H1 (cell line): ENCODE data around the gene GRAP. TPM values are rescaled to one million over a fixed set of nuclear protein-coding genes. Genes with fewer than 3 reads are reported as not detected.

Experiments used
- CTCF ChIA-PET: fragments of 300-600 bp; sonication (Branson Sonifier 250); formaldehyde crosslinking; loops from one replicate; lab custom pipeline; 2021; ENCODE audit not compliant: partially characterized antibody; lab: Charles Lee
- POLR2A ChIA-PET: fragments of 300-600 bp; sonication (Branson Sonifier 250); formaldehyde crosslinking; loops from one replicate; lab custom pipeline; 2021; ENCODE audit warnings: inconsistent platforms; ENCODE audit not compliant: partially characterized antibody; lab: Charles Lee
- DNase-seq, 2 experiments: peaks; one replicate each; pipeline versions ENCODE4 v3.0.0 to v3.0.0-alpha.2; 2010 to 2022; ENCODE audit warnings: low spot score in 2 of 2, low read depth in 1 of 2, mixed read lengths in 1 of 2
- FAIRE-seq: peaks from 2 replicates; lab custom pipeline; 2011; peaks lifted over from hg19 to GRCh38; lab: Jason Lieb, UNC
- H2AFZ ChIP-seq: 2 replicates; pipeline ENCODE4 v1.8.1; 2012; ENCODE audit warnings: low read length, inconsistent platforms
- H2AK5ac ChIP-seq: 2 replicates; pipeline ENCODE4 v1.6.1; 2013; ENCODE audit warnings: low read depth, low read length
- H2BK120ac ChIP-seq: replicated peaks from 2 replicates; pipeline ENCODE3; 2013; ENCODE audit warnings: low read depth, low read length, inconsistent platforms
- H2BK12ac ChIP-seq: 2 replicates; pipeline ENCODE4 v1.6.1; 2013; ENCODE audit warnings: low read depth, low read length
- H2BK15ac ChIP-seq: 2 replicates; pipeline ENCODE4 v1.6.1; 2013; ENCODE audit warnings: low read length
- H2BK20ac ChIP-seq: 2 replicates; pipeline ENCODE4 v1.6.1; 2013; ENCODE audit warnings: low read length
- H2BK5ac ChIP-seq: 2 replicates; pipeline ENCODE4 v1.6.1; 2013; ENCODE audit warnings: low read depth, low read length
- H3K14ac ChIP-seq: 2 replicates; pipeline ENCODE4 v1.6.1; 2013; ENCODE audit warnings: inconsistent platforms; ENCODE audit not compliant: insufficient read length
- H3K18ac ChIP-seq: 2 replicates; pipeline ENCODE4 v1.6.1; 2013; ENCODE audit warnings: low read length; ENCODE audit errors: extremely low read depth
- H3K23ac ChIP-seq: 2 replicates; pipeline ENCODE4 v1.6.1; 2013; ENCODE audit warnings: inconsistent platforms; ENCODE audit not compliant: insufficient read length
- H3K23me2 ChIP-seq: 2 replicates; pipeline ENCODE4 v1.6.1; 2013; ENCODE audit warnings: low read depth, low read length
- H3K27ac ChIP-seq: 2 replicates; pipeline ENCODE4 v1.6.1; 2011; ENCODE audit warnings: low read depth, low read length, inconsistent platforms
- H3K27me3 ChIP-seq, 4 experiments: replicated peaks in 1 of 4; 1 replicate in 1 of 4; 2 replicates in 3 of 4; pipeline versions ENCODE4 v1.6.1 to v1.8.1; 2011 to 2013; ENCODE audit warnings: low read length in 3 of 4, mild to moderate bottlenecking in 3 of 4, inconsistent platforms in 2 of 4, mixed read lengths in 2 of 4, moderate library complexity in 1 of 4; ENCODE audit not compliant: control insufficient read depth in 3 of 4, insufficient read depth in 3 of 4; ENCODE audit errors: extremely low read depth in 1 of 4
- H3K36me3 ChIP-seq, 4 experiments: 2 replicates each; pipeline versions ENCODE4 v1.6.1 to v1.8.1; 2011 to 2013; ENCODE audit warnings: mild to moderate bottlenecking in 4 of 4, low read length in 3 of 4, moderate library complexity in 2 of 4, control low read depth in 1 of 4, inconsistent platforms in 1 of 4; ENCODE audit not compliant: insufficient read depth in 4 of 4, control insufficient read depth in 2 of 4
- H3K4ac ChIP-seq: replicated peaks from 2 replicates; pipeline ENCODE3; 2013; ENCODE audit warnings: low read length, low read depth, mixed read lengths, inconsistent platforms; ENCODE audit not compliant: insufficient read length
- H3K4me1 ChIP-seq, 4 experiments: replicated peaks in 1 of 4; 1 replicate in 1 of 4; 2 replicates in 3 of 4; pipeline versions ENCODE4 v1.6.1 to v1.8.1; 2011 to 2013; ENCODE audit warnings: low read length in 3 of 4, inconsistent platforms in 2 of 4, mixed read lengths in 1 of 4; ENCODE audit not compliant: insufficient read depth in 4 of 4, control insufficient read depth in 3 of 4
- H3K4me2 ChIP-seq, 2 experiments: 2 replicates each; pipeline versions ENCODE4 v1.6.1 to v1.8.1; 2011 to 2013; ENCODE audit warnings: low read depth in 2 of 2, low read length in 2 of 2, control low read depth in 1 of 2, inconsistent platforms in 1 of 2, mild to moderate bottlenecking in 1 of 2; ENCODE audit not compliant: insufficient read depth in 1 of 2
- H3K4me3 ChIP-seq, 4 experiments: fragments of 200-600, 300-600 bp in 1 of 4; sonication (generic), shearing (Covaris generic), sonication (Bioruptor Twin) in 1 of 4; 2 replicates each; pipeline versions ENCODE4 v1.5.1 to v1.8.1; 2011 to 2016; ENCODE audit warnings: low read length in 4 of 4, low read depth in 3 of 4, control low read depth in 2 of 4, inconsistent platforms in 2 of 4, mild to moderate bottlenecking in 2 of 4, mixed read lengths in 1 of 4, moderate library complexity in 1 of 4; ENCODE audit not compliant: insufficient read depth in 2 of 4; ENCODE audit errors: extremely low read depth in 1 of 4
- H3K56ac ChIP-seq: replicated peaks from 2 replicates; pipeline ENCODE3; 2013; ENCODE audit warnings: low read depth, mild to moderate bottlenecking, mixed read lengths, low read length, inconsistent platforms; ENCODE audit not compliant: insufficient read length
- H3K79me1 ChIP-seq: 2 replicates; pipeline ENCODE4 v1.6.1; 2013; ENCODE audit warnings: low read depth, low read length, control low read depth
- H3K79me2 ChIP-seq, 2 experiments: 2 replicates each; pipeline versions ENCODE4 v1.6.1 to v1.8.1; 2012 to 2013; ENCODE audit warnings: low read length in 2 of 2, mild to moderate bottlenecking in 2 of 2, inconsistent platforms in 1 of 2; ENCODE audit not compliant: insufficient read depth in 2 of 2, control insufficient read depth in 1 of 2
- H3K9ac ChIP-seq, 4 experiments: replicated peaks in 1 of 4; 1 replicate in 1 of 4; 2 replicates in 3 of 4; pipeline versions ENCODE4 v1.6.1 to v1.8.1; 2011 to 2013; ENCODE audit warnings: low read depth in 3 of 4, low read length in 3 of 4, control low read depth in 2 of 4, mild to moderate bottlenecking in 2 of 4, moderate library complexity in 2 of 4, inconsistent platforms in 1 of 4; ENCODE audit errors: extremely low read depth in 1 of 4
- H3K9me3 ChIP-seq, 2 experiments: 2 replicates each; pipeline versions ENCODE4 v1.6.1 to v1.8.1; 2012 to 2013; ENCODE audit warnings: mild to moderate bottlenecking in 2 of 2, moderate library complexity in 2 of 2, control low read depth in 1 of 2, inconsistent platforms in 1 of 2, low read depth in 1 of 2, low read length in 1 of 2, mixed read lengths in 1 of 2; ENCODE audit not compliant: insufficient read depth in 2 of 2
- H4K20me1 ChIP-seq, 2 experiments: replicated peaks in 1 of 2; 2 replicates each; pipeline versions ENCODE3 to v1.8.1; 2011 to 2013; ENCODE audit warnings: inconsistent platforms in 2 of 2, low read length in 2 of 2, mild to moderate bottlenecking in 1 of 2; ENCODE audit not compliant: insufficient read depth in 2 of 2, control insufficient read depth in 1 of 2
- H4K5ac ChIP-seq: 2 replicates; pipeline ENCODE4 v1.6.1; 2013; ENCODE audit warnings: low read length, low read depth, mixed read lengths, inconsistent platforms; ENCODE audit not compliant: insufficient read length
- H4K8ac ChIP-seq: 2 replicates; pipeline ENCODE4 v1.8.0; 2013; ENCODE audit warnings: mild to moderate bottlenecking, moderate library complexity, low read length, inconsistent platforms; ENCODE audit not compliant: insufficient read depth; ENCODE audit errors: extremely low read depth
- H4K91ac ChIP-seq: replicated peaks from 2 replicates; pipeline ENCODE3; 2013; ENCODE audit warnings: low read length, mixed read lengths, inconsistent platforms; ENCODE audit not compliant: insufficient read length
- CREB1 ChIP-seq: IDR thresholded peaks from 2 replicates; pipeline ENCODE4 v1.6.1; 2012; ENCODE audit warnings: inconsistent platforms
- HDAC6 ChIP-seq: IDR thresholded peaks from one replicate; pipeline ENCODE4 v1.7.1; 2012; ENCODE audit warnings: low read depth, mild to moderate bottlenecking, inconsistent platforms, low read length, moderate library complexity
- RBBP5 ChIP-seq: IDR thresholded peaks from 2 replicates; pipeline ENCODE4 v1.7.1; 2012; ENCODE audit warnings: low read depth, mild to moderate bottlenecking, inconsistent platforms, low read length, moderate library complexity, borderline replicate concordance
- WGBS, 2 experiments: shearing (Covaris generic) in 1 of 2; methylation state at CpG; one replicate each; pipeline versions ENCODE4 v1.1.6 to v1.1.7; 2013 to 2015; ENCODE audit warnings: low lambda C conversion rate in 2 of 2, mixed read lengths in 2 of 2, inconsistent platforms in 1 of 2, low coverage in 1 of 2, missing lambda C conversion rate in 1 of 2; ENCODE audit not compliant: insufficient replicate concordance in 2 of 2, insufficient coverage in 1 of 2, insufficient read length in 1 of 2; ENCODE audit errors: extremely low coverage in 1 of 2, missing lambda C conversion rate in 1 of 2; 5-methylcytosine and 5-hydroxymethylcytosine counted together
- polyA plus RNA-seq, 7 experiments: library from polyadenylated mRNA; depleted of rRNA in 3 of 7; stranded (reverse) in 5 of 7; unstranded in 2 of 7; fragments of >200 nt in 5 of 7; fragments of 200-250 nt in 2 of 7; gene quantifications; 1 replicate in 5 of 7; 2 replicates in 1 of 7; 4 replicates in 1 of 7; pipeline versions ENCODE4 v1.2.1 to v1.2.3, GENCODE V29; 2011 to 2013; ENCODE audit warnings: missing spikeins in 2 of 7, mixed read lengths in 2 of 7
- total RNA-seq: library from RNA; stranded (reverse); fragmentation: NEBNext Ultra II Directional; extraction: Animal tissue kit (Norgen Biotek cat#: 25700); gene quantifications from 2 replicates; pipeline ENCODE4 v1.2.1, GENCODE V29; 2021

The GRAP gene
- total and polyA plus RNA-seq, 2 of the 8 experiments (the other 6 are each of a cell fraction or from before 2014, with no cell fraction given), result 0.18 to 0.24 TPM

DNA sequence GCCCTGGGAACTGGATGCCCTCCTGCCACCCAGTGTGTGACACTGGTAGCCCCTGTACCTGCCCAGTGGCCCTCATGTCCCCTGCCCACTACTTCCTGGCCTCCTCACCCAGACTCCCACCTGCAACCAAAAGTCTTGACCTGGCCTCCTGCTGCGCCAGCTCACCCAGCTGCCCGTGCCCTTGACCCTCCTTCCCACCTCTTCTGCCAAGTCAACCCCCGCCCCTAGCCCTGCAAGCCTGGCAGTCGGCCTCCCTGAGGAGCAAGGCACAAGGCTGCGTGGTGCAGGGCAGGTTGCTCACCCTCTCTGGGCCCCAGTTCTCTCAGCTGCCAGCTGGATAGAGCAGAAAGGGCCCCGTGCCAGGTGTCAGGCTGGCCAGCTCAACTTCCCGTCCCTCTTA lies 29.9 kb downstream of the GRAP start:
- Histone ChIP-seq H2AK5ac (no peak overlapping the region), H3K23me2 (no peaks in the 10 kb centered on the region), H4K20me1 (no peaks in the 10 kb centered on the region), H2AFZ (no peak overlapping the region), H3K27ac (no peak overlapping the region), H2BK5ac (no peak overlapping the region), H3K79me1 (no peaks in the 10 kb centered on the region), H3K4me2 (no peak overlapping the region), H3K9me3 (no peaks in the 10 kb centered on the region), H2BK20ac (no peak overlapping the region), H3K18ac (no peak overlapping the region), H3K36me3 (no peaks in the 10 kb centered on the region), H3K14ac (no peak overlapping the region), H2BK12ac (no peak overlapping the region), H3K23ac (no peak overlapping the region), H3K4me3 (no peak overlapping the region), H3K9ac (no peak overlapping the region), H4K8ac (no peak overlapping the region), H2BK120ac (no peak overlapping the region), H3K79me2 (no peaks in the 10 kb centered on the region), H2BK15ac (no peak overlapping the region), H3K27me3 (no peaks in the 10 kb centered on the region; a peak in 1 of 7 replicates), H3K4me1 (peaks cover 0 to 6% (median 0%) of the 10 kb centered on the region in 4 experiments; a peak in 1 of 7 replicates), H3K4ac (no peak overlapping the region), H4K5ac (no peak overlapping the region), H3K56ac (no peak overlapping the region), H4K91ac (no peak overlapping the region)
- FAIRE-seq, result no peak
- ChIA-PET CTCF (no interaction called here), POLR2A (no interaction called here)
- 88% methylated on average over 7 of the region's 7 CpGs; no CpG with 5 or more reads in 1 of the 2 experiments for WGBS, 2 experiments
- no peak for TF ChIP-seq RBBP5
- TF ChIP-seq HDAC6, result no peak
- TF ChIP-seq CREB1, result no peak
- no peak for DNase-seq
